Measurements from ENCODE around the gene DAAM1.

GRCh38 chr14:59338761-59339160 is 150.3 kb downstream of the DAAM1 start:
- no peak for TF ChIP-seq CTCF (IDR thresholded peaks at IDR 0.05 in 8 of 11, conservative IDR thresholded peaks at IDR 0.05 in 3 of 11)
- TF ChIP-seq POLR2AphosphoS5 (IDR thresholded peaks at IDR 0.05) = no peak
- TF ChIP-seq POLR2A (IDR thresholded peaks at IDR 0.05) = no peak

Measured in spleen (tissue), 7 donors.